Nephron (organoid): Measurements from ENCODE around the gene IKZF4.
A peak's percentile ranks its signal among the peaks of the same experiment; 100 is the strongest.

Source experiments
- H3K27ac Mint-ChIP-seq, 3 experiments: 2 replicates each; pipeline ENCODE4 v1.8.0; 2020; ENCODE audit warnings: mixed read lengths in 3 of 3, mild to moderate bottlenecking in 2 of 3, moderate library complexity in 1 of 3
- H3K27me3 Mint-ChIP-seq: 2 replicates; pipeline ENCODE4 v1.8.0; 2021; ENCODE audit warnings: low read depth, mild to moderate bottlenecking, moderate library complexity, mixed read lengths
- H3K36me3 Mint-ChIP-seq: 2 replicates; pipeline ENCODE4 v1.8.0; 2020; ENCODE audit warnings: low read depth, mixed read lengths
- H3K4me1 Mint-ChIP-seq: 2 replicates; pipeline ENCODE4 v1.8.0; 2020; ENCODE audit warnings: mixed read lengths
- H3K4me3 Mint-ChIP-seq, 3 experiments: 2 replicates each; pipeline ENCODE4 v1.8.0; 2020; ENCODE audit warnings: mild to moderate bottlenecking in 3 of 3, mixed read lengths in 3 of 3, moderate library complexity in 2 of 3
- H3K9me3 Mint-ChIP-seq: 2 replicates; pipeline ENCODE4 v1.8.0; 2020; ENCODE audit warnings: mixed read lengths
- TF ChIP-seq, protein P1 (sequence below), 3 experiments: fragments of 200-600 bp; sonication (generic); IDR thresholded peaks; one replicate each; pipeline ENCODE4 v1.5.0; 2021; ENCODE audit warnings: antibody characterized with exemption in 3 of 3; ENCODE audit not compliant: unreplicated experiment in 3 of 3

The IKZF4 gene

GRCh38 chr12:56014205-56014604 lies 6.6 kb upstream of the IKZF4 start:
- H3K4me1 Mint-ChIP-seq, result peaks cover 44% of the 10 kb centered on the region
- H3K9me3 Mint-ChIP-seq, result no peaks in the 10 kb centered on the region
- TF ChIP-seq, protein P1, sequence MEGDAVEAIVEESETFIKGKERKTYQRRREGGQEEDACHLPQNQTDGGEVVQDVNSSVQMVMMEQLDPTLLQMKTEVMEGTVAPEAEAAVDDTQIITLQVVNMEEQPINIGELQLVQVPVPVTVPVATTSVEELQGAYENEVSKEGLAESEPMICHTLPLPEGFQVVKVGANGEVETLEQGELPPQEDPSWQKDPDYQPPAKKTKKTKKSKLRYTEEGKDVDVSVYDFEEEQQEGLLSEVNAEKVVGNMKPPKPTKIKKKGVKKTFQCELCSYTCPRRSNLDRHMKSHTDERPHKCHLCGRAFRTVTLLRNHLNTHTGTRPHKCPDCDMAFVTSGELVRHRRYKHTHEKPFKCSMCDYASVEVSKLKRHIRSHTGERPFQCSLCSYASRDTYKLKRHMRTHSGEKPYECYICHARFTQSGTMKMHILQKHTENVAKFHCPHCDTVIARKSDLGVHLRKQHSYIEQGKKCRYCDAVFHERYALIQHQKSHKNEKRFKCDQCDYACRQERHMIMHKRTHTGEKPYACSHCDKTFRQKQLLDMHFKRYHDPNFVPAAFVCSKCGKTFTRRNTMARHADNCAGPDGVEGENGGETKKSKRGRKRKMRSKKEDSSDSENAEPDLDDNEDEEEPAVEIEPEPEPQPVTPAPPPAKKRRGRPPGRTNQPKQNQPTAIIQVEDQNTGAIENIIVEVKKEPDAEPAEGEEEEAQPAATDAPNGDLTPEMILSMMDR (IDR thresholded peaks at IDR 0.05; ENCODE audit: unreplicated experiment in 3 of 3), result no peak
- peak overlapping the region; percentile 87 to 99 (median 94) for H3K27ac Mint-ChIP-seq
- peak overlapping the region in 1 of 3 experiments; percentile 28 for H3K4me3 Mint-ChIP-seq
- peaks cover 20% of the 10 kb centered on the region for H3K36me3 Mint-ChIP-seq
- H3K27me3 Mint-ChIP-seq, result no peaks in the 10 kb centered on the region

- Mint-ChIP-seq H3K36me3 (peaks cover 20% of the 10 kb centered on the region), H3K9me3 (no peaks in the 10 kb centered on the region), H3K27me3 (no peaks in the 10 kb centered on the region), H3K4me3 (no peak overlapping the region), H3K4me1 (peaks cover 42% of the 10 kb centered on the region), H3K27ac (peak overlapping the region in 2 of 3 experiments; percentile 42 to 60)
- TF ChIP-seq, protein P1 (IDR thresholded peaks at IDR 0.05; ENCODE audit: unreplicated experiment in 3 of 3), result no peak
These were observed 3.7 kb upstream of the IKZF4 start for GRCh38 chr12:56017181-56017580.

GRCh38 chr12:56018356-56018755 lies 2.5 kb upstream of the IKZF4 start:
- peaks cover 19% of the 10 kb centered on the region for H3K36me3 Mint-ChIP-seq
- peak overlapping the region; percentile 75 to 91 (median 91) for H3K27ac Mint-ChIP-seq
- TF ChIP-seq, protein P1 (IDR thresholded peaks at IDR 0.05; ENCODE audit: unreplicated experiment in 3 of 3), result no peak
- no peak overlapping the region for H3K4me3 Mint-ChIP-seq
- no peaks in the 10 kb centered on the region for H3K27me3 Mint-ChIP-seq
- H3K9me3 Mint-ChIP-seq, result no peaks in the 10 kb centered on the region
- peaks cover 50% of the 10 kb centered on the region for H3K4me1 Mint-ChIP-seq

- Mint-ChIP-seq H3K27ac (peak overlapping the region; percentile 97 to 99 (median 98)), H3K27me3 (no peaks in the 10 kb centered on the region), H3K36me3 (peaks cover 33% of the 10 kb centered on the region), H3K9me3 (no peaks in the 10 kb centered on the region), H3K4me3 (peak overlapping the region; percentile 89 to 96 (median 91)), H3K4me1 (peaks cover 58% of the 10 kb centered on the region)
- TF ChIP-seq, protein P1 (IDR thresholded peaks at IDR 0.05; ENCODE audit: unreplicated experiment in 3 of 3), result no peak
These were observed 1.1 kb downstream of the IKZF4 start for GRCh38 chr12:56021889-56022497.

DNA sequence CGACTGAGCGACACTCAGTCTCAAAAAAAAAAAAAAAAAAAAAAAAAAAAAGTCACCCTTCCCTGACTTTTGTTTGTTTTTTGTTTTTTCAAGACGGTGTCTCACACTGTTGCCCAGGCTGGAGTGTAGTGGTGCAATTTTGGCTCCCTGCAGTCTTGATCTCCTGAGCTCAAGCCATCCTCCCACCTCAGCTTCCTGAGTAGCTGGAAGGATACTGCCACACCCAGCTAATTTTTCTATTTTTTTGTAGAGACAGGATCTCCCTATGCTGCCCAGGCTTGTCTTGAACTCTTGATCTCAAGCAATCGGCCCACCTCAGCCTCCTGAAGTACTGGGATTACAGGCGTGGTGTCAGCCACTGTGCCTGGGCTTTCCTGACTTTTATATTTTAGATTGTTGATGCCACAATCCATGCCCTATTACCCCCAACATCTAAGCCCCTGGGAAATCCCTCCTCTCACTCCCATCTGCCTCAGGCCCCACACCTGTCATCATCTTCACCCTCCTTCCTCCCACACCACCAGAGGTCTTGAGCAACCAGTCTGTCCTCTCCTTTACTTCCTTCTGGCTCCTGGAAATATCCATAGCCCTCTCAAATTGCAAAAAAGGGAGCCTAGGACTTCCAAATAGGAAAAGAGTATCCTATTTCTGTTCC lies 7.8 kb downstream of the IKZF4 start:
- Mint-ChIP-seq H3K27me3 (no peaks in the 10 kb centered on the region), H3K4me1 (peaks cover 29% of the 10 kb centered on the region), H3K9me3 (no peaks in the 10 kb centered on the region), H3K27ac (peak overlapping the region; percentile 78 to 93 (median 86)), H3K4me3 (no peak overlapping the region), H3K36me3 (peaks cover 79% of the 10 kb centered on the region)
- TF ChIP-seq, protein P1 (IDR thresholded peaks at IDR 0.05; ENCODE audit: unreplicated experiment in 3 of 3), result no peak

DNA sequence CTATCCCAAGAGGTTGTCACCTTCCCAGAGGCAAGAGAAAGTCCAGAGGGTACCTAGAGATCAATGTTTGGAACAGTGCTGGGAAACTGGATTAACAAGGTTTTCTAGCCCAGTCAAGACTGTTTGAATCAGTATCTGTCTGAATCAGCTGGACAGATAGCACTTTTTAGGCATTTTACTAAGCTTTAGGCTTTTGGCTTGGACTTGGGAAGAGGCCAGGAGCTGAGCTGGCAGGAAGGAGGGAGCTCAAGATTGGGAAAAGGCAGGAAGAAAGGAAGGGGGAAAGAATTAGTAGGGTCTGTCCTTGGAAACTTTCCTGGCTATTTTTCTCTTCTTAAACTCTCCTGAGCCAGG lies 8.3 kb downstream of the IKZF4 start:
- H3K27me3 Mint-ChIP-seq, result no peaks in the 10 kb centered on the region
- TF ChIP-seq, protein P1 (IDR thresholded peaks at IDR 0.05; ENCODE audit: unreplicated experiment in 3 of 3), result no peak
- H3K27ac Mint-ChIP-seq, result peak overlapping the region; percentile 78 to 93 (median 86)
- no peaks in the 10 kb centered on the region for H3K9me3 Mint-ChIP-seq
- no peak overlapping the region for H3K4me3 Mint-ChIP-seq
- H3K4me1 Mint-ChIP-seq, result peaks cover 25% of the 10 kb centered on the region
- peaks cover 77% of the 10 kb centered on the region for H3K36me3 Mint-ChIP-seq
